GM19463 (cell line): ENCODE data around the gene LCLAT1.
"Not testable (repeated sequence)": the region's sequence is repeated elsewhere in the genome, so short reads cannot be mapped to it uniquely, and the experiment has no call there.

Source experiments
- ATAC-seq: cut with Tn5 transposase; IDR thresholded peaks from one replicate; pipeline ENCODE4 v1.9.1; 2021; ENCODE audit warnings: mild to moderate bottlenecking, moderate library complexity; ENCODE audit not compliant: unreplicated experiment

Gene LCLAT1

DNA sequence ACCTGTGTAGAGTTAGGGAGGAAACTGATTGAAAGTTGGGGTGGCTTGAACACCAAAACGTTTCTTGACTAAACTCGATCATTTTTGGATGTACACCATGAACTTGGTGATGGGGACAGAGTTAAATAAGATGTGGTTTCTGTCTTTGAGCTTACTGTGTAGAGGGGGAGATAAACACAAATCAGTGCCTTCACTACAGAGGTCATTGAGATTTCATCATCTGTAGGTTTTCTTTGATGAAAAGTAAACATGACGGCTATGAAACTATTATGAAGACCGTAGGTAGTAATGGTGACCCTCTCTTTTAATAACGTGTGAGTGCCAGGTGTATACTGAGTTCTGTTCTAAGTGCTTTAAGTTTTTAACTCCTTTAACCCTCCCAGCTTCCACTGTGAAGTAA is 6.5 kb downstream of the LCLAT1 start:
- no peak for ATAC-seq

DNA sequence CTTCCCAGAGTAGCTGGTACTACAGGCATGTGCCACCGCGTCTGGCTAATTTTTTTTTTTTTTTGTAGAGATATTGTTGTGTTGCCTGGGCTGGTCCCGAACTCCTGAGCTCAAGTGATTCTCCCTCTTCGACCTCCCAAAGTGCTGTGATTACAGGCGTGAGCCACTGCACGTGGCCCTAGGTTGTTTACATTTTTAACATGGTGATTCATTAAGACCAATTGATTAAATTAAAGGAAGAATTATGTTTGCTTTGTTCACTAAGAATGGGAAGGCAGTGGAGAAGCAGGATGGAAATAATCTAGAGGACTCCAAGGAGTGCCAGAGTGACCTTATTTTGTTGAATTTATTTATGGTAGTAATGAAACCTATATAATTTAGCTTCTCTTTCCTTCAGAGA is 7.5 kb downstream of the LCLAT1 start:
- no peak for ATAC-seq

DNA sequence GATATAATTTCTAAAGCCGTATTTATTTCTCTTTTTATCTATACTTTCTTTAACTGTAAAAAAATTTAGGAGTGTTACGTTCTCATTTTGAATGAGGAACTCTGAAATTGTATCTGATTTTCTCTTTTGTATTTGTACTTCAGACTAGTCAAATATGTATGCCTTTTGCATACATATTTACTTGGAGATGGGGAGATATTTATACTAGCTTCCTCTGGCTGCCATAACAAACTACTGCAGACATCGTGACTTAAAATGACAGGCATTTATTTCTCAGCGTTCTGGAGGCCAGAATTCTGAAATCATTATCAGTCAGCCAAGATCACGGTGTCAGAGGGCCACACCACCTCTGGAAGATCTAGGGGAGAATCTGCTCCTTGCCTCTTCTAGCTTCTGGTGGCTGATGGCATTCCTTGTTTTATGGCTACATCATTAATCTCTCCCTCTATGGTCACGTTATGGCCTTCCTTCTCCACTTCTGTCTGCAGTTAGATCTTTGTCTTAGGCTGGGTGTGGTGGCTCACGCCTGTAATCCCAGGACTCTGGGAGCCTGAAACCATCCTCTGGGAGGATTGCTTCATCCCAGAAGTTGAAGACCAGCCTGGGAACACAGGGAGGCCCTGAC is 8.2 kb downstream of the LCLAT1 start:
- no peak for ATAC-seq

DNA sequence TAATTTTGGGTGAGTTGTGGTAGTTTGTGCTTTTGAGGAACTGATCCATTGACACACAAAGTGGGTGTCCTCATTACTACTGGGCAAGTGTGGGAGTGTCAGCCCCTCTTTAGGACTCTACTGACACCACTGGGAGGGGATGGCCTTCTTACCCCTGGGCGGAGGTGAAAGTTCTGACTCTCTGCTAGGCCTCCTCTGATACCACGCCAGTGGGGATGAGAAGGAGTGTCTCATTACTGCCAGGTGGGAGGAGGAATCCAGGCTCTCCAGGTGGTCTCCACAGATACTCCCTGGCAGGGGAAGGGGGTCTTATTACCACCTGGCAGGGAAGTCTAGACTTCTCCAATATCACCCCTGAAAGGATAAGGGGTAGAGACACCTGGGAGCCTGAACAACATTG is 9.1 kb downstream of the LCLAT1 start:
- no peak for ATAC-seq

DNA sequence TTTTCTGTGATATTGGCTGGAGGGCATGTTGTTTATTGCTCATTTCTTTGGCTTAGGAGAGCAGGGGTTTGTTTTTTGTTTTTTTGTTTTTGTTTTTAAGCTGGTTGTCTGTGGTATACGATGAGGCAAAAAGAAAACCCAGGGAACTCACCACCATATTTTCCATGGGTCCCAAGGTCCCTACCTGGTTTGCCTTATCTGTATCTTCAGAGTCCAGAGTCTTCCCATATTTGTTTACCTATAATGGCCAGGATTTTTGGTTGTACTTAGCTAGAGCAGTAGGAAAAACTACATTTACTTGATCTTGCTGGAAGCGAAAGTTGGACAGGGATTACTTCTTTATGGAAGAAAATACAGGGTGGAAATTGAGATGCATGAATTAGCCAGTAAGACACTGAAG is 9.5 kb downstream of the LCLAT1 start:
- no peak for ATAC-seq

DNA sequence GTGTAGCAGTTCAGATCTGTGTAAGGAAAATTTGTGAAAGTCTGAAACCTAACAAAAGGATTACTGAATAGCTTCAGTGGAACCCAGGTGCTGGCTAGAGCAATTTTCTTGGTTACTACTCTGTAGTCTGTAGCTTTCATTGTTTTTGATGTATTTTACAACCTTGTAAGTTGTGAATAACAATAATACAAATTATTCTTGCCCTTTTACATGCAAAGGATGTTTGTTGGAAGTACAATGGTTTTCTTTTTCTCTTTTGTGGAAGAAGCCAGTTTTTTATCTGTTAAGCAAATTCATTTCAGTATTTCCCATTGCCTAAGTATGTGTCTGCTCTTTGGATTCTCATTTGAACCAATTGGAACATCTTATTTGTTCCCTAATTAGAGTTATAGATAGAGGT is 10.2 kb downstream of the LCLAT1 start:
- no peak for ATAC-seq

DNA sequence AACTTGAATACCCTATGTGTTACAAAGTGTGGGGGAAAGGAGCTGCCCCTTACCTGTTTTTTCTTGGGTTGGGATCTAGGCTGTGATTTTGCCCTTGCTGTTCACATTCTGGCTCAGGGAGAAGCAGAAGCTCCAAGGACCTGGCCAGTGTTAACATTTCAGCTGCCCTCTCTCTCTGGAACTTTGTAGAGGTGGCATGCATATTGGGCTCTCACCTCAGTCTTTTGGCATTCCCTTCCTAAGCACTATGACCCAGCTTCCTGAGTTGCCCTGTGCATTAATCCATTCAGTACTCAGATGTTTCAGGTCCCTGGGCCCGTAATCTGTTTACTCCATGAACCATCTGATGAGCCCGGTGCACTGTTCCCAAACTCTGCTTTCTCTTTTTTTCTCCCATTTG is 12.1 kb downstream of the LCLAT1 start:
- ATAC-seq: no peak

DNA sequence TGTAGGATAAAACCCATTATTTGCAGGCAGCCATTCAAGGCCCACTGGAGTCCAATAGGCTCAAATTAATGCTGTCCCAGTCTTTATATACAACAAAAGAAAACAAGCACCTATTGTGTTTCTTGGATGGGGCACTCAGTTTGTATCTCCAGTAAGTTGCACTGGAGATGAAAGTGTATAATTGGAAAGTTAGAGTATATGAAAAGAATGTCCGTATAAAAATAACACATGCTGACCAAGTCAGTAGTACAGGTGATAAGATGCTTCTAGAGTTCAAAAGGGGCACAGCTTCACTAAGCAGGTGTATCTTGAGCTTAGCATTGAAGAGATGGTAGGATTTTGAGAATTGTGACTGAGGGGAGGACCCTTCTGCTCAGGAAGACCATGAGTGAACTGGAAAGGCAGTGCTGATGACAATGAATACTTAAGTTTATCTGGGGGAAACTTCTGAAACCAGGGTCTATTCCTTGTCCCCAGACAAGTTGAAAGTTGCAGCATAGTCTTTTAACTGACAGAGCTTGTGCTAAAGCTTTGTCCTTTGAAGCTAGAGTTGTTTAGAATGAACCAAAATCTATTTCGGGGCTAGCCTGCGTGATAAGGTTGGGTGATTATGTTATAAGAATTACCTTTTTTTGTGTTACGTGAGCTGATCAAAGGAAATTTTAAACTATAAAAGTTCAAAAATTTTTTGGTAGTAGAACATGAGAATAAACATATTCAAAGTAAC is 15.2 kb downstream of the LCLAT1 start:
- ATAC-seq: no peak

DNA sequence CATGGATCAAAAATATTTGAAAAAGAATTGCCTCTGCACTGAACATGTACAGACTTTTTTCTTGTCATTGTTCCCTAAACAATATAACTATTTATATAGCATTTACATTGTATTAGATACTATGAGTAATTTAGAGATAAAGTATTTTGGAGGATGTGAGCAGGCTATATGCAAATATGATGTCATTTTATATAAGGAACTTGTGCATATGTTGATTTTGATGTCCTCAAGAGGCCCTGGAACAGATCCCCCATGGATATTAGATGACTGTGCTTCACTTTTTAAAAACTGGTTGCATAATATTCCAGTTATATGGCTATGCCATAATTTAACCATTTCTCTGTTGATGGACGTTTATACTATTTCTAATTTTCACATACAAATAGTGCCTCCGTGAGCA is 16.5 kb downstream of the LCLAT1 start:
- no peak for ATAC-seq

DNA sequence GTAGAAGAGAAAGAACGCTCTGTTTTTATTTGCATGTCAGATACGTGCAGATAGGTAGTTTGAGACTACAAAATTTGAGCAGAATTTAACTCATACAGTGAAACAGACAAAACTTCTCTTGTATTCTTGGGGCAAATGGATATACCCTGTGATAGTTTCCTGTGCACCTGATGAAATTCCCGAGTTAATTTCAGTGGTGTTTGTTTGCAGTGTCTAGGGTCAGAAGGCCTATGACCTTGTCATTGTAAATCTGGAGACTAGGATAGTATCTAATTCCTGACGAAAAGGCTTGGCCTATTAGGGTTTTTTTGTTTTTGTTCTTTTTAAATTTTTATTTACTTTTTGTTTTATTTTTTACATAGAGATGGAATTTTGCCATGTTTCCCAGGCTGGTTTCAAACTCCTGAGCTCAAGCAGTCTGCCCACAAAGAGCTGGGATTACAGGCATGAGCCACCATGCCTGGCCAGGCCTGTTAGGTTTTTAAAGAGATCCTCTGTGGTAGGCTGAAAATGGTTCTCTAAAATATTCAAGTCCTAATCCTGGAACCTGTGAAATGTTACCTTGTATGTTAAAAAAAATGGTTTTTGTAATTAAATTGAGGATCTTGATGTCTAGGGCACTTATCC is 17.6 kb downstream of the LCLAT1 start:
- no peak for ATAC-seq

DNA sequence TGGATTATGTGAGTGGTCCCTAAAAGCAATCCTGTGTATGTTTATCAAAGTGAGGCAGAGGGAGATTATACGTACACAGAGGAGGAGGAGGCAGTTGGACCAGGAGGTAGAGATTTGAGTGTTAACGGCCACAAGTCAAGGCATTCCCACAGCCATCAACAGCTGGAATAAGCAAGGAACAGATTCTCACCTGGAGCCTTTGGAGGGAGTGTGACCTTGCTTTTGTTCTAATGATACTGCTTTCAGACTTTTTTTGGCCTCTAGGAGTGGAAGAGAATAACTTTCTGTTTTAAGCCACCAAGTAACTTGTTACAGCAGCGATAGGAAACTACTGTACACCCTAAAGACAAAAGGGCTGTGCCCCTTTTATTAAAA is 18.1 kb downstream of the LCLAT1 start:
- ATAC-seq: no peak

DNA sequence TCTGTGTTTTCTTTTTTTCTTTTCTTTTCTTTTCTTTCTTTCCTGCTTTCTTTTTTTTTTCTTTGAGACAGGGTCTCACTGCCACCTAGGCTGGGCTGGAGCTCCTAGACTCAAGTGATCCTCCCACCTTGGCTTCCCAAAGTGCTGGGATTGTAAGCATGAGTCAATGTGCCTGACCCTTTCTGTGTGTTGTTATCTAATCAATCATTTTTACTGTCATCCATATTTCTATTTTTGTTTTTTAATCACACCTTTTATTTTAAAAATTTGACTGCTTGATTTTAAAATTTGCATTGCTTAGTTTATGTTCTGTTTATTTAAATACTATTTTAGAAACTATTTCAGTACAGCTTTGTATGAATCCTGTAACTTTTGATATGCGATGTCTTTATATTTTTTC is 19.2 kb downstream of the LCLAT1 start:
- ATAC-seq: no peak

DNA sequence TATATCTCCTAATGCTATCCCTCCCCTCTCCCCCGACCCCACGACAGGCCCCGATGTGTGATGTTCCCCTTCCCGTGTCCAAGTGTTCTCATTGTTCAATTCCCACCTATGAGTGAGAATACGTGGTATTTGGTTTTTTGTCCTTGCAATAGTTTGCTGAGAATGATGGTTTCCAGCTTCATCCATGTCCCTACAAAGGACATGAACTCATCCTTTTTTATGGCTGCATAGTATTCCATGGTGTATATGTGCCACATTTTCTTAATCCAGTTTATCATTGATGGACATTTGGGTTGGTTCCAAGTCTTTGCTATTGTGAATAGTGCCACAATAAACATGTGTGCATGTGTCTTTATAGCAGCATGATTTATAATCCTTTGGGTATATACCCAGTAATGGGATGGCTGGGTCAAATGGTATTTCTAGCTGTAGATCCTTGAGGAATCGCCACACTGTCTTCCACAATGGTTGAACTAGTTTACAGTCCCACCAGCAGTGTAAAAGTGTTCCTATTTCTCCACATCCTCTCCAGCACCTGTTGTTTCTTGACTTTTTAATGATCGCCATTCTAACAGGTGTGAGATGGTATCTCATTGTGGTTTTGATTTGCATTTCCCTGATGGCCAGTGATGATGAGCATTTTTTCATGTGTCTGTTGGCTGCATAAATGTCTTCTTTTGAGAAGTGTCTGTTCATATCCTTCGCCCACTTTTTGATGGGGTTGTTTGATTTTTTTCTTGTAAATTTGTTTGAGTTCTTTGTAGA is 20.2 kb downstream of the LCLAT1 start:
- not testable (repeated sequence) for ATAC-seq

DNA sequence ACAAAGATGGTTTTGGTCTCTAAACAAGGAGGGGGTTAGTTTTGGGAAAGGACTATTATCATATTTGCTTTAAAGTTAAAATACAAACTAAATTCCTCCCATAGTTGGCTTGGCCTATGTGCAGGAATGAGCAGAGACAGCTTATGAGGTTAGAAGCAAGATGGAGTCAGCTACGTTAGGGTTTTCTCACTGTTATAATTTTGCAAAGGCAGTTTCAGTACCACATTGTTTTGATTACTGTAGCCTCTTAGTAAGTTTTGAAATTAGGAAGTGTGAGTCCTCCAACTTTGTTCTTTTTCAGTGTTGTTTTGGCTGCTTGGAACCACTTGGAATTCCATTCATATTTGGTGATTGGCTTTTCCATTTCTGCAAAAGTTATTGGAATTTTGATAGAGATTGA is 23.4 kb downstream of the LCLAT1 start:
- no peak for ATAC-seq

DNA sequence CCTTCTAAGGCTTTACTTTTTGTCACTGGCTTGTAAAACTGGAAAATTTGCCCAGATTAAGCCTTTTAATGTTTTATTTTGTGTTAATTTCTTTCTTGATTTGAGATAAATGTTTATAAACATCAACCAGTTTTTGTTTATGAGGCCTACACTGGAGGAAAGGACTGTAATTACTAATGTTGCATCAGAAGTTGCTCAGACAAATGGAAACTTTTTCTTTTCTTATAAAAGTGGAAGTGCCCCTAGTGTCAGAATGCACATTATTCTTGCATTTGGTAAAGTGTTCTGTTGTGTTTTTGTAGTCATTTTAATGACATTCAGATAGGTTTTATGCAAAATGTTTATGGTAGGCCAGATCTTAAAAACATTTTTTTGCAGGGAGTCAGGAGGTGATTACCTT is 25.3 kb downstream of the LCLAT1 start:
- ATAC-seq: no peak

DNA sequence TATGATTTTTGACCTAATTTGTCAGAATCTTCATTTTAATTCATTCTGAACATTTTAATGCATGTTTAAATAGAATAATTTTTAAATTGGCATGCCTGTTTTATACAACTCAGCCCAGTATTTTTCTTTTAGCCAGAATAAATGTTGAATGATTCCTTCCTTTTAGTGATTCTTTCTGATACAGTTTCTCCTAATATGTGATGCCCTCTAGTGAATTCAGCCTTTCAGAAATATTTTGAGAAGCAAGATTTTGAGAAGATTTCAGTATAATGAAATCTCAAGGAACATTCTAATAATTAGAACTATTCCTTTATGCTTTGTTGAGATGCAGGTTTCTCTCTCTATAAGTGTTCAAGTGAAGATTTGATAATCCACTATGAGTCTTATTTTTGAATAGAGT is 28.5 kb downstream of the LCLAT1 start:
- no peak for ATAC-seq

DNA sequence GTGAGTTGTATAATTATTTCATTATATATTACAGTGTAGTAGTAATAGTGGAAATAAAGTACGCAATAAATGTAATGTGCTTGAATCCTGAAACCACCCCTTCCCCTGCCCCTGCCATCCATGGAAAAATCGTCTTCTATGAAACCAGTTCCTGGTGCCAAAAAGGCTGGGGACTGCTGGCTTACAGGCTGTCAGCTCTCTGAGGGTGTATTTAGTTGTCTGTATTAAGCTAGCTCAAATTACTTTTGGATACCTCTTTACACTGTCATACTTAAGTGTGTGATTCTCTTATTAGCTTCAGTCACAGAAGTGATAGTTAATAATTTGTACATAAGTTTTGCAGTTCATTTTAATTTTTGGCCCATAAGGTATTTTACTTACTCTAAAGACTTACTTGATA is 29.6 kb downstream of the LCLAT1 start:
- no peak for ATAC-seq

DNA sequence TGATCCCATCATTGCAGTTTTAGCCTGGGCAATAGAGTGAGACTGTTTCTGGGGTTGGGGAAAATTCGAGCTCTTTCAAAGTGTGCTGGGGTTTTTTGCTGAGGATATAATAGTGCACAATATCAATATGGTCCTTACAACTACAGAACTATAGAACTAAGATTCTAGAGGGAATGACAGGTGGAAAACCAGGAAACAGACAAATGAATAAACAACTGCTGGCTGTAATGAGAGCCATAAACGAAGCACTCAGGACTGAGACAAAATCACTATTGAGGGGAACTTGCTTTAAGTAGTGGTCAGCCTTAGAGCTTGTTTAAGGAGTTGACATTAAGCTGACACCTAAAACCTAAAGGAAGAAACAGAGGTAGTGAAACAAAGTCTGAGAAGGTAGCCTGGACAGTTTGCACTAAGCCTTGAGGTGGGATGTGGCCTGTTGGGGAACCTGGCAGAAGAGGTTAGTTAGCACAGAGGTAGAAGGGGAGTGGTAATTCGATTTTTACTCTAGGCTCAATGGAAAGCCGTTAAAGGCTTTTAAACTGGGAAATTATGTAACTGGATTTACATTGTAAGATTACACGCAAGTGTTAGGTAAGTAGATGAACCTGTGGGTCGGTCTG is 33.8 kb downstream of the LCLAT1 start:
- no peak for ATAC-seq

DNA sequence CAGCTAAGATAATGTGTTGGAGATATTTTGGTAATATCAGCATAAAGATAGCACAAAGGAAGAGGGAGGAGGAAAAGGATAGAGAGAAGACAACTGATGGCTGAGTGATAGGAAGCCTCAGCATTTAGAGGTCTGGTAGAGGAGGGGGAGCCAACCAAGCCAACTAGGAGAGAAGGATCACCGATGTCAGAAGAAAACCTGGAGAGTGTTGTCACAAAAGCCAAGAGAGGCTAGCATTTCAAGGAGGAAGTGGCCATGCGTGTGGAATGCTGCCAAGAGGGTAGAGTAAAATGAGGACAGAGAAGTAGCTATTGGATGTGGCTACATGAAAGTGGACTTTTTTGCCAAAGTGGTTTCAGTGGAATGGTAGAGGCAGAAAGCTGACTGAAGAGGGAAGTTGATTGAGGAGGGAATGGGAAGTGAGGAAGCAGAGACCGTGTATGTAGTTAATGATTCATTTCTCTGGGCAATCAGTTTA is 34.3 kb downstream of the LCLAT1 start:
- no peak for ATAC-seq

DNA sequence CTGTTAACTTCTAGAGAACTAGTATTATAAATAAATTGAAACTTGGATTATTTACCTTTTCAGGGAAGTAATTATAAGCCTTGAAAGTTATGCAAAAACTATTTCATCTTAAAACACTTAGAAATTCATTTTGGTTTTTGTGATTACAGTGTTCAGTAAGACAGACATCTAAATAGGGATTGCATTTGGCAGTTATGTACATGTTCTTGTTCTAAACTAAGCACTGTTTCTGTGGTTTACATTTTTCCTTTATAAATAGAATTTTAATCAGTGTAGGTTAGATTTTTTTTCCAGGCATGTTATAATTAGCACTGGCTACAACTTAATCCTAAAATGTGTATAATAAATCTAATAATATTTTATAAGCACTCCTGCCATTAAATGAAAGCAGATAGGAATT is 35.0 kb downstream of the LCLAT1 start:
- no peak for ATAC-seq

DNA sequence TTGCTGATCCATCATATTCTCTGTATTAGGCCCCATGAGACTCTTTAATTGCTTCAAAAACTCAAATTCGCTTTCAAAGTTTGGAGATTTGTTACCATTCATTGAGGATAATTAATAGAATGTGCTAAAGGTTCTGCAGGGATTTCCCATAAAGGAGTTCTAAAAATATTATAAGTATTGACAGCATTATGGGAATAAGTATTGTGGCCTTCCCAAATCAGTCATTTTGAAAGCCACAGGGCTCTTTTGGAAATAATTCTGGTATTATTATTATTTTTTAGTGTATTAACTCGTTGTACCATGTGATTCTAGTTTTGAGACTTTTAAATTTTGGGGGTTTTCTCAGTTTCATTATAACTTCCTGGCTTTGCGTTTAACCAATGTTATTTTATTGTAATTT is 37.1 kb downstream of the LCLAT1 start:
- ATAC-seq: no peak
